K562 (cell line): Measurements from ENCODE around the gene MARVELD1. TPM values are rescaled to one million over a fixed set of nuclear protein-coding genes. Genes with fewer than 3 reads are reported as not detected.

Experiments used
- CBX2 ChIP-seq: fragments of 200-600 bp; sonication (generic); IDR thresholded peaks from one replicate; pipeline ENCODE4 v1.6.1; 2012; ENCODE audit warnings: mild to moderate bottlenecking, low read length, inconsistent platforms; ENCODE audit not compliant: insufficient read depth, poor library complexity, severe bottlenecking
- CREB5 ChIP-seq: fragments of 250-450 bp; sonication (Bioruptor Pico); IDR thresholded peaks from 2 replicates; pipeline ENCODE4 v1.5.0; 2020; ENCODE audit warnings: mild to moderate bottlenecking
- EHMT2 ChIP-seq: fragments of 450-650 bp; IDR thresholded peaks from 2 replicates; pipeline ENCODE4 v1.6.1; 2018; ENCODE audit warnings: antibody characterized with exemption
- FIP1L1 ChIP-seq: fragments of 200-400 bp; formaldehyde crosslinking; IDR thresholded peaks from 2 replicates; pipeline ENCODE4 v1.6.1; 2018; ENCODE audit warnings: mild to moderate bottlenecking, low read depth, low read length; ENCODE audit not compliant: poor library complexity, severe bottlenecking
- HEY1 ChIP-seq: fragments of 250-450 bp; sonication (Bioruptor Pico); IDR thresholded peaks from 2 replicates; pipeline ENCODE4 v1.5.0; 2020; ENCODE audit warnings: mild to moderate bottlenecking, moderate library complexity, borderline replicate concordance
- HMG20A ChIP-seq: fragments of 450-650 bp; formaldehyde crosslinking; conservative IDR thresholded peaks from 2 replicates; pipeline ENCODE4 v1.4.0; 2020; ENCODE audit warnings: mild to moderate bottlenecking, mixed read lengths
- KDM1A ChIP-seq, 2 experiments: fragments of 450-650 bp; IDR thresholded peaks; 2 replicates each; pipeline ENCODE4 v1.6.1; 2016; ENCODE audit warnings: mild to moderate bottlenecking in 2 of 2
- KLF1 ChIP-seq: fragments of 450-650 bp; IDR thresholded peaks from 2 replicates; pipeline ENCODE4 v1.6.1; 2016; ENCODE audit warnings: missing genetic modification characterization, missing compliant biosample characterization
- L3MBTL2 ChIP-seq: fragments of 450-650 bp; IDR thresholded peaks from 2 replicates; pipeline ENCODE4 v1.6.1; 2016; ENCODE audit warnings: mild to moderate bottlenecking, moderate library complexity
- NCOA1 ChIP-seq: fragments of 450-650 bp; IDR thresholded peaks from 2 replicates; pipeline ENCODE4 v1.6.1; 2016; ENCODE audit warnings: low read depth
- NR2F6 ChIP-seq: fragments of 450-650 bp; formaldehyde crosslinking; IDR thresholded peaks from 2 replicates; pipeline ENCODE4 v1.4.0; 2020; ENCODE audit warnings: mild to moderate bottlenecking
- PHTF2 ChIP-seq: fragments of 250-450 bp; sonication (Bioruptor Pico); IDR thresholded peaks from 2 replicates; pipeline ENCODE4 v1.5.0; 2021; ENCODE audit warnings: mild to moderate bottlenecking
- RBBP5 ChIP-seq: fragments of 200-600 bp; sonication (generic); IDR thresholded peaks from 2 replicates; pipeline ENCODE4 v1.6.1; 2012; ENCODE audit warnings: borderline replicate concordance, mild to moderate bottlenecking, low read length, control low read depth, inconsistent platforms; ENCODE audit not compliant: insufficient read depth, poor library complexity, severe bottlenecking
- RBM25 ChIP-seq: fragments of 200-400 bp; formaldehyde crosslinking; IDR thresholded peaks from 2 replicates; pipeline ENCODE4 v1.6.1; 2018; ENCODE audit warnings: low read length, low read depth, moderate library complexity; ENCODE audit not compliant: severe bottlenecking
- SNRNP70 ChIP-seq: fragments of 200-400 bp; formaldehyde crosslinking; optimal IDR thresholded peaks from 2 replicates; pipeline ENCODE3; 2017; ENCODE audit warnings: low read depth, low read length
- TAF9B ChIP-seq: fragments of 450-650 bp; IDR thresholded peaks from 2 replicates; pipeline ENCODE4 v1.6.1; 2018; ENCODE audit warnings: mild to moderate bottlenecking; ENCODE audit not compliant: partially characterized antibody
- TCFL5 ChIP-seq: fragments of 250-450 bp; sonication (Bioruptor Pico); conservative IDR thresholded peaks from 2 replicates; pipeline ENCODE4 v1.6.1; 2021; ENCODE audit warnings: mild to moderate bottlenecking, moderate library complexity, matching md5 sums
- ZSCAN32 ChIP-seq: fragments of 450-650 bp; formaldehyde crosslinking; IDR thresholded peaks from 2 replicates; pipeline ENCODE4 v1.4.0; 2020; ENCODE audit warnings: mild to moderate bottlenecking, moderate library complexity
- polyA plus RNA-seq, 8 experiments: library from polyadenylated mRNA; depleted of rRNA in 4 of 8; stranded (reverse) in 5 of 8; unstranded in 3 of 8; fragments of >200 nt; fragmentation: Nextera tagmentation in 2 of 8; fragmentation: Illumina TruSeq in 1 of 8; extraction: Ambion mirVana in 2 of 8; extraction: Trizol in 1 of 8; gene quantifications; 2 replicates each; pipeline versions ENCODE4 v1.2.1 to v1.2.3, GENCODE V29; 2011 to 2014; ENCODE audit warnings: inconsistent platforms in 1 of 8, missing spikeins in 1 of 8
- total RNA-seq, 7 experiments: library from RNA; depleted of rRNA in 6 of 7; stranded (reverse); fragments of >200 nt in 6 of 7; fragmentation: Illumina TruSeq in 2 of 7; extraction: Trizol in 2 of 7; gene quantifications; 2 replicates each; pipeline versions ENCODE4 v1.2.1 to v1.2.3, GENCODE V29; 2011 to 2021; ENCODE audit warnings: low replicate concordance in 1 of 7
- TF ChIP-seq, protein P1 (sequence below): sonication (generic); formaldehyde crosslinking; IDR thresholded peaks from 2 replicates; pipeline ENCODE4 v1.5.0; 2020; ENCODE audit warnings: missing genetic modification reagents
- TF ChIP-seq, protein P2 (sequence below): fragments of 450-650 bp; IDR thresholded peaks from 2 replicates; pipeline ENCODE4 v1.6.1; 2014; ENCODE audit warnings: low read depth, mild to moderate bottlenecking, moderate library complexity, borderline replicate concordance
- TF ChIP-seq, protein P3 (sequence below): fragments of 450-650 bp; IDR thresholded peaks from 2 replicates; pipeline ENCODE4 v1.6.1; 2018; ENCODE audit warnings: mild to moderate bottlenecking, low read depth; ENCODE audit not compliant: partially characterized antibody
- TF ChIP-seq, protein P4 (sequence below), 2 experiments: fragments of 450-650 bp in 1 of 2; sonication (generic) in 1 of 2; formaldehyde crosslinking; conservative IDR thresholded peaks; 2 replicates each; pipeline versions ENCODE4 v1.4.0 to v1.8.1; 2020 to 2022; ENCODE audit warnings: mild to moderate bottlenecking in 1 of 2, missing genetic modification reagents in 1 of 2

The MARVELD1 gene
- total and polyA plus RNA-seq, 9 of the 15 experiments (the other 6 are each of a cell fraction or from before 2014, with no cell fraction given): 2.7 to 12.5 (median 5.3) TPM

- TF ChIP-seq HEY1 (no peak), NCOA1 (0 out of 2 replicates have a peak, but pooled peaks have one; percentile 13), KLF1 (tag) (no peak), SNRNP70 (no peak), TCFL5 (no peak), ZSCAN32 (CRISPR knock-in tag) (no peak), HMG20A (CRISPR knock-in tag) (no peak), PHTF2 (CRISPR knock-in tag) (no peak), L3MBTL2 (peak; percentile 100), EHMT2 (no peak), RBM25 (no peak), CREB5 (CRISPR knock-in tag) (no peak), RBBP5 (peak; percentile 83), FIP1L1 (no peak), CBX2 (no peak), TAF9B (no peak), KDM1A (IDR thresholded peaks at IDR 0.05) (no peak), NR2F6 (CRISPR knock-in tag) (no peak)
- TF ChIP-seq, protein P1, sequence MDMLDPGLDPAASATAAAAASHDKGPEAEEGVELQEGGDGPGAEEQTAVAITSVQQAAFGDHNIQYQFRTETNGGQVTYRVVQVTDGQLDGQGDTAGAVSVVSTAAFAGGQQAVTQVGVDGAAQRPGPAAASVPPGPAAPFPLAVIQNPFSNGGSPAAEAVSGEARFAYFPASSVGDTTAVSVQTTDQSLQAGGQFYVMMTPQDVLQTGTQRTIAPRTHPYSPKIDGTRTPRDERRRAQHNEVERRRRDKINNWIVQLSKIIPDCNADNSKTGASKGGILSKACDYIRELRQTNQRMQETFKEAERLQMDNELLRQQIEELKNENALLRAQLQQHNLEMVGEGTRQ (CRISPR knock-in tag): no peak
- TF ChIP-seq, protein P2, sequence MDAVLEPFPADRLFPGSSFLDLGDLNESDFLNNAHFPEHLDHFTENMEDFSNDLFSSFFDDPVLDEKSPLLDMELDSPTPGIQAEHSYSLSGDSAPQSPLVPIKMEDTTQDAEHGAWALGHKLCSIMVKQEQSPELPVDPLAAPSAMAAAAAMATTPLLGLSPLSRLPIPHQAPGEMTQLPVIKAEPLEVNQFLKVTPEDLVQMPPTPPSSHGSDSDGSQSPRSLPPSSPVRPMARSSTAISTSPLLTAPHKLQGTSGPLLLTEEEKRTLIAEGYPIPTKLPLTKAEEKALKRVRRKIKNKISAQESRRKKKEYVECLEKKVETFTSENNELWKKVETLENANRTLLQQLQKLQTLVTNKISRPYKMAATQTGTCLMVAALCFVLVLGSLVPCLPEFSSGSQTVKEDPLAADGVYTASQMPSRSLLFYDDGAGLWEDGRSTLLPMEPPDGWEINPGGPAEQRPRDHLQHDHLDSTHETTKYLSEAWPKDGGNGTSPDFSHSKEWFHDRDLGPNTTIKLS: peak; percentile 50; the same call in 1 of the 2 replicates
- TF ChIP-seq, protein P3, sequence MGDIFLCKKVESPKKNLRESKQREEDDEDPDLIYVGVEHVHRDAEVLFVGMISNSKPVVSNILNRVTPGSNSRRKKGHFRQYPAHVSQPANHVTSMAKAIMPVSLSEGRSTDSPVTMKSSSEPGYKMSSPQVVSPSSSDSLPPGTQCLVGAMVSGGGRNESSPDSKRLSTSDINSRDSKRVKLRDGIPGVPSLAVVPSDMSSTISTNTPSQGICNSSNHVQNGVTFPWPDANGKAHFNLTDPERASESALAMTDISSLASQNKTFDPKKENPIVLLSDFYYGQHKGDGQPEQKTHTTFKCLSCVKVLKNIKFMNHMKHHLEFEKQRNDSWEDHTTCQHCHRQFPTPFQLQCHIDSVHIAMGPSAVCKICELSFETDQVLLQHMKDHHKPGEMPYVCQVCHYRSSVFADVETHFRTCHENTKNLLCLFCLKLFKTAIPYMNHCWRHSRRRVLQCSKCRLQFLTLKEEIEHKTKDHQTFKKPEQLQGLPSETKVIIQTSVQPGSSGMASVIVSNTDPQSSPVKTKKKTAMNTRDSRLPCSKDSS: no peak
- TF ChIP-seq, protein P4, sequence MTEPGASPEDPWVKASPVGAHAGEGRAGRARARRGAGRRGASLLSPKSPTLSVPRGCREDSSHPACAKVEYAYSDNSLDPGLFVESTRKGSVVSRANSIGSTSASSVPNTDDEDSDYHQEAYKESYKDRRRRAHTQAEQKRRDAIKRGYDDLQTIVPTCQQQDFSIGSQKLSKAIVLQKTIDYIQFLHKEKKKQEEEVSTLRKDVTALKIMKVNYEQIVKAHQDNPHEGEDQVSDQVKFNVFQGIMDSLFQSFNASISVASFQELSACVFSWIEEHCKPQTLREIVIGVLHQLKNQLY (CRISPR knock-in tag; conservative IDR thresholded peaks at IDR 0.05): no peak
Measured at GRCh38 chr10:97736902-97737769, 23.6 kb downstream of the MARVELD1 start, which contains the start of gene ZFYVE27 (continued).
